LHCN-M2 (cell line): ENCODE data around the gene ATG9A. TPM values are rescaled to one million over a fixed set of nuclear protein-coding genes. Genes with fewer than 3 reads are reported as not detected.

Experiments
- DNase-seq: peaks from one replicate; pipeline ENCODE4 v3.0.0-alpha.2; 2012; ENCODE audit warnings: low read depth
- total RNA-seq: library from RNA; depleted of rRNA; stranded (reverse); fragments of >200 nt; gene quantifications from 2 replicates; pipeline ENCODE4 v1.2.3, GENCODE V29; 2014

The ATG9A gene
- total RNA-seq, 1 experiment from 2014 or later: 57.0 TPM

- peak; percentile 18 for DNase-seq
Measured at GRCh38 chr2:219252570-219252899, 23.1 kb upstream of the ATG9A start.

GRCh38 chr2:219252084-219252483 is 22.6 kb upstream of the ATG9A start:
- no peak for DNase-seq

GRCh38 chr2:219251656-219252055 is 22.2 kb upstream of the ATG9A start:
- DNase-seq: peak; percentile 98

- DNase-seq: no peak
Measured at GRCh38 chr2:219250049-219250781, 20.8 kb upstream of the ATG9A start.

- DNase-seq: peak; percentile 98
Measured at GRCh38 chr2:219249203-219249980, 20.0 kb upstream of the ATG9A start.

GRCh38 chr2:219248845-219249202 is 19.4 kb upstream of the ATG9A start:
- DNase-seq: no peak

GRCh38 chr2:219247678-219248642 is 18.5 kb upstream of the ATG9A start:
- DNase-seq: no peak

GRCh38 chr2:219246559-219246958 is 17.1 kb upstream of the ATG9A start:
- no peak for DNase-seq

- DNase-seq: peak; percentile 13
Measured at GRCh38 chr2:219245899-219246230, 16.4 kb upstream of the ATG9A start.

- peak; percentile 93 for DNase-seq
Measured at GRCh38 chr2:219245148-219245898, 15.9 kb upstream of the ATG9A start, which contains the start of the genes GLB1L and STK16. Gene GLB1L, minus strand, starts transcription at chr2:219245444. Its CDS starts 1,871 bp downstream, at chr2:219243573. Gene STK16, plus strand, starts transcription at chr2:219245479. Its CDS starts 521 bp downstream, at chr2:219246000.

- no peak for DNase-seq
Measured at GRCh38 chr2:219244789-219245147, 15.3 kb upstream of the ATG9A start.

GRCh38 chr2:219243291-219243761 is 13.9 kb upstream of the ATG9A start:
- no peak for DNase-seq

GRCh38 chr2:219234331-219234730 is 4.9 kb upstream of the ATG9A start:
- DNase-seq: no peak

- peak; percentile 44 for DNase-seq
Measured at GRCh38 chr2:219230059-219230540, 664 bp upstream of the ATG9A start.

GRCh38 chr2:219228911-219229304 is 528 bp downstream of the ATG9A start:
- DNase-seq: no peak

- DNase-seq: no peak
Measured at GRCh38 chr2:219228041-219228910, 1.2 kb downstream of the ATG9A start.

GRCh38 chr2:219225350-219225749 is 4.1 kb downstream of the ATG9A start:
- no peak for DNase-seq

- no peak for DNase-seq
Measured at GRCh38 chr2:219223831-219224610, 5.4 kb downstream of the ATG9A start.

- peak; percentile 5 for DNase-seq
Measured at GRCh38 chr2:219221957-219222518, 7.4 kb downstream of the ATG9A start.
